NCI-H2171 treated with DMSO at 0.1 percent for 48 hours (cell line): ENCODE measurements around the gene MTSS2.

Experiments used
- DNase-seq: peaks from one replicate; lab custom pipeline; 2025; lab: John Stamatoyannopoulos, UW

Gene MTSS2

GRCh38 chr16:70687102-70687511, 1.3 kb upstream of the MTSS2 start:
- peak; percentile 67 for DNase-seq

GRCh38 chr16:70686376-70687101, 686 bp upstream of the MTSS2 start:
- peak; percentile 67 for DNase-seq

GRCh38 chr16:70685061-70685937, 554 bp downstream of the MTSS2 start:
- peak; percentile 13 for DNase-seq

- no peak for DNase-seq
Measured at GRCh38 chr16:70684146-70685060, 1.4 kb downstream of the MTSS2 start.

- no peak for DNase-seq
Measured at GRCh38 chr16:70683146-70683944, 2.5 kb downstream of the MTSS2 start.

- DNase-seq = no peak
Measured at GRCh38 chr16:70682239-70683145, 3.4 kb downstream of the MTSS2 start.

GRCh38 chr16:70681382-70682238, 4.2 kb downstream of the MTSS2 start:
- DNase-seq = no peak

- no peak for DNase-seq
Measured at GRCh38 chr16:70680495-70681381, 5.1 kb downstream of the MTSS2 start.

GRCh38 chr16:70679671-70680494, 6.0 kb downstream of the MTSS2 start:
- no peak for DNase-seq

- DNase-seq = no peak
Measured at GRCh38 chr16:70678898-70679670, 6.8 kb downstream of the MTSS2 start.

GRCh38 chr16:70678121-70678897, 7.5 kb downstream of the MTSS2 start:
- no peak for DNase-seq

- DNase-seq = no peak
Measured at GRCh38 chr16:70677499-70678120, 8.2 kb downstream of the MTSS2 start.

- DNase-seq = no peak
Measured at GRCh38 chr16:70676675-70677498, 9.0 kb downstream of the MTSS2 start.

- no peak for DNase-seq
Measured at GRCh38 chr16:70675851-70676513, 9.9 kb downstream of the MTSS2 start.
